Measurements from ENCODE around the gene NACA. TPM values are rescaled to one million over a fixed set of nuclear protein-coding genes. Genes with fewer than 3 reads are reported as not detected.

NACA gene
- total RNA-seq, 1 donor from 2014 or later: 1,042 TPM

DNA sequence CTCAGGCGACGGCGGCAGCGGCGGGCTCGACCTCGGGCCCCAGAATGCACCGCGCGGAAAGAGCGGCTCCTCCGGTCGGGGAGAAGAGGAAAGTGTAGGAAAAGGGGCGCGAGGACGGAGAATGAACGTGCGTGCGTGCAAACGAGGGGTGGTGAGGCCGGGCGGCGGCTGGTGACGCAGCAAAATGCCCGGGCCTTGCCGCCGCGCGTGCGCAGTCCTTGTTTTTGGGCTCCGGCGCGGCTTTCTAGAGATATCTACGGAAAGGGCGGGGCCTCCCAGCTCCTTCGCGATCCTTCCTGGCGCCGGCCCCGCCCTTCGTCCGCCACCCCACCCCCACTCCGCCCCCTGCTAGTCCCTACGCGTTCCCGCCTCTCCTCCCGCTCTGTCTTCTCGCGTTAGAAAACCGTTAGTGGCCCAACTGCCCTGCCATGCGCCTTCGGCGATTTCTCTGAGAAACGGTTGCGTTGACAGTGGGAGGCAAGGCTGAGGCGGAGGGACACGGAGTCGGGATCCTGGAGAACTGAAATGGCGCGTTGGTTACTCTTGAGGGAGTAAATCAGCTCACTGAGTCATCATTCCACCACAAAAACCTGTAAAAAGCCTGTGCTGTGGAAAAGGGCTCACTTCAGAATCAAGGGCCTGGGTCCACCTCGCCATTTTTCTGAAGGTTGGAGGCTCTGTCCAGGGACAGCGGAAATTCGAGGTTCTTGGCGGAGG, 36.8 kb downstream of the NACA start, which contains the start of gene PTGES3:
PTGES3 (minus strand) TSS at position 156 of the 717 bp plus-strand sequence. CDS start 285 bp downstream, outside the sequence.
- peak; percentile 88 to 98 for DNase-seq (ENCODE audit: low read depth in 2 of 2)

DNA sequence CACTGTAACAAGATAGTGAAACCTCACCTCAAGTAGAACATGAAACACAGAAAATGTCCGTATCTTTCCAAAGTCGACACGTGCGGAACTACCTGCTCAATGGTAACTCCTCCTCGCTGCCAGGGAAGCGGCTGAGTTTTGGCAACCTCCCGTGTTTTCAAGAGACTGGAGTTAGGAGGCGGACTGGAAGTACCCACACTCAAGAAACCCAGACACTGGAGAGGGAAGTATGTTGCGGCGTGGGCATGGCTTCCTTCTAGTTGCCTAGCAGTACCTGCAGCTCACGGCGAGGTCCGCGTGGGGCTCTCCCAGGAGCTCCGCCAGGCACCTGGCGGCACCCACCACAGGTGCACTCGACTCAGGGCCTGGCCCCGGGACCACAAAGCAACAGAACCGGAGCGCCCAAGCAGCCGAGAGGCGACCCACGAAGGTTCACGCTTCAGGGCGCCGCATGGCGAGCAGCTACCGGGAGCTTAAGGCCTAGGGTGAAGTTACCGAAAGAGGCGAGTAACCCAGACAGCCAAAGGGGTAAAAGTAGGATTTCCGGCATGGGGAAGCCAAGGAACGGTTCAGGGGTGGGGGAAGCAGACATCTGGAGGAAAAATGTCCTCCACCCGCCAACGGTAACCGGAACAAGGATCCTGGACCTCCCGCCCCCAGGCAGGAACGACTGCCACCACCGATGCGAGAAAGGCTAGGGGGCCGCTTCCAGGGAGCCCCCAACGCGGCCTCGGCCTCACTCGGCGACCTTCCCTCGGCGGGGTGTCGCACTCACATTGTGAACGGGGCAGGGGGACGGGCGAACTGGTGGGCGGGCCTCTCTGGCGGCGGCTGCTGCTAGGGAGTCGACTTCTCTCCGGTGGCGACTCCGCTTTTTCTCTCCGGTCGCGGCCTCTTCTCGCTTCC, 37.6 kb downstream of the NACA start:
- peak in 1 of 2 donors; percentile 46 for DNase-seq (ENCODE audit: low read depth in 2 of 2)

DNA sequence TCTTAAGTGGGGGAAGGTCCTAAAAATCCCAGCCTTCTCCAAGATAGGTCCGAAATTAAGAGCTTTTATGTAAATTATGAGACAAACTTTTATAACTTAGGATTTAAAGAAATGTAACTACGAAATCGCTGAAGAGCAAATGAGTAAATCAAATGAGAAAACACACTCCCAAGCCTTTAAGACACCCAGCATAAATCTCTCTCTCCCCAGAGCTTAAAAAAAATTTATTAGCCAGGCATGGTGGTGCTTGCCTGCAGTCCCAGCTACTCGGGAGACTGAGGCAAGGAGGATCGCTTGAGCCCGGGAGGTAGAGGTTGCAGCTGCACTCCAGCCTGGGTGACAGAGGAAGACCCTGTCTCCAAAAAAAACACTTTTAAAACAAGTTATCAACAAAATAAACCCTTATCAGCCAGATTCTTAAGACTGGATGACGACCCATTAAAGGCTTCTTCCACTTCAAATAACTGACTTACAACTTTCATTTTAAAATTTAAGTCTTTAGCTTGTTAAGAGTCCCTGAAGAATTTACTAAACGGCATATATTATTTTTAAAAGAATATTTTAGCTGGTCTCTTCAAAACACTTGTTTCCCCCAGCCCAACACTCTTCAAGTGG, 40.2 kb downstream of the NACA start:
- DNase-seq (ENCODE audit: low read depth in 2 of 2): no peak

DNA sequence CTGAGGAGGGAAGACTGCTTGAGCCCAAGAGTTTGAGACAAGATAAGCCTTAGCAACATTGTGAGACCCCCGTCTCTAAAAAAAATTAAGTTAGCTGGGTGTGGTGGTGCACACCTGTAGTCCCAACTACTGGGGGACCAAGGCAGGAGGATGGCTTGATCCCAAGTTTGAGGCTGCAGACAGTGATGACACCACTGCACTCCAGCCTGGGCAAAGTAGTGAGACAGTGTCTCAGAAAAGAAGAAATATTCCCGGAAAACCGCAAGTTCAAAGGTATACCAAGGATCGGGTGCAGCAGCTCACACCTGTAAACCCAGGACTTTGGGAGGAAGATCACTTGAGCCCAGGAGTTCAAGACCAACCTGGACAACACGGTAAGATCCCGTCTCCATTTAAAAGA, 42.8 kb downstream of the NACA start:
- no peak for DNase-seq (ENCODE audit: low read depth in 2 of 2)

DNA sequence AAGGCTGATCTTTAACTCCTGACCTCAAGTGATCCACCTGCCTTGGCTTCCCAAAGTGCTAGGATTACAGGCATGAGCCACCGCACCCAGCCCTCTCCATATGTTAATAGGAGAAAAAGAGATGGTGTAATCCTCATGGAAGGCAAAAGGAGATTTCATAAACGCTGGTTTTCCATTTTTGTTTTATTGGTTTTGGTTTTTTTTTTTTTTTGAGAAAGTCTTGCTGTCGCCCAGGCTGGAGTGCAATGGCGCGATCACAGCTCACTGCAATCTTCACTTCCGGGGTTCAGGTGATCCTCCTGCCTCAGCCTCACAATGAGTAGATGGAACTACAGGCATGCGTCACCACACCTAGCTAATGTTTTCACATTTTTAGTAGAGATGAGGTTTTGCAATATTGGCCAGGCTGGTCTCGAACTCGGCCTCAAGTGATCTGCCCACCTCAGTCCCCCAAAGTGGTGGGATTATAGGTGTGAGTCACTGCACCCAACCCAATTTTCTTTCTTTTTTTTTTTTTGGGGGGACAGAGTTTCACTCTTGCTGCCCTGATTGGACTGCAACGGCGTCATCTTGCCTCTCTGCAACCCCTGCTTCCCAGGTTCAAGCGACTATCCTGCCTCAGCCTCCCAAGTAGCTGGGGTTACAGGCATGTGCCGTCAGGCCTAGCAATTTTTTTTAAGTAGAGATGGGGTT, 45.1 kb downstream of the NACA start:
- DNase-seq (ENCODE audit: low read depth in 2 of 2): no peak

DNA sequence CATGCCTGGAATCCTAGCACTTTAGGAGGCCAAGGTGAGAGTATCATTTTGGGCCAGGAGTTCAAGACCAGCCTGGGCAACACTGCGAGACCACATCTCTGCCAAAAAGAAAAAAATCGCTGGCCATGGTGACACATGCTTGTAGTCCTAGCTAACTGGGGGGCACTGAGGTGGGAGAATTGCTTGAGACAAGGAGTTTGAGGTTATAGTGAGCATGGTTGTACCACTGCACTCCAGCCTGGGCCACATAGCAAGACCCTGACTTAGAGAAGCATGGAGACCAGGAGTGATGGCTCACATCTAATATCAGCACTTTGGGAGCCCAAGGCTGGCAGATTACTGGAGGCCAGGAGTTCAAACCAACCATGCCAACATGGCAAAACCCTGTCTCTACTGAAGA, 46.2 kb downstream of the NACA start:
- no peak for DNase-seq (ENCODE audit: low read depth in 2 of 2)

DNA sequence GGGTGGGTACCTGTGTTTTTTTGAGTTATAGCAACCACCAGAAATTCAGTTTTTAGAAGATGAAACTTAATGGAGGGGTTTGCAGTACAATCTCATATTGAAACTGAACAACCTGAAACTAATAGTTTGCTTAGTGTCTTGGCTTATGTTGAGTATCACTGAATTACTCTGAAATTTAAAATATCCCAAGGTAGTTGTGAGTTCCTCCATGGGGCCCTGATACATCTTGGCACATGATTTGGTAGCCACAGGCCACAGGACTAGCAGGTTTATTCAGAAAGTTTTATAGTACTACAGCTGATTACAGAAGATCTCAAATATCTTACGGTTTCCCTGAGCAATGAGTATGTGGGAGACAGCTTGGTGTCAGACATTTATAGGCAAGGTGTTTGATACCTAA, 47.4 kb downstream of the NACA start:
- DNase-seq (ENCODE audit: low read depth in 2 of 2): no peak

DNA sequence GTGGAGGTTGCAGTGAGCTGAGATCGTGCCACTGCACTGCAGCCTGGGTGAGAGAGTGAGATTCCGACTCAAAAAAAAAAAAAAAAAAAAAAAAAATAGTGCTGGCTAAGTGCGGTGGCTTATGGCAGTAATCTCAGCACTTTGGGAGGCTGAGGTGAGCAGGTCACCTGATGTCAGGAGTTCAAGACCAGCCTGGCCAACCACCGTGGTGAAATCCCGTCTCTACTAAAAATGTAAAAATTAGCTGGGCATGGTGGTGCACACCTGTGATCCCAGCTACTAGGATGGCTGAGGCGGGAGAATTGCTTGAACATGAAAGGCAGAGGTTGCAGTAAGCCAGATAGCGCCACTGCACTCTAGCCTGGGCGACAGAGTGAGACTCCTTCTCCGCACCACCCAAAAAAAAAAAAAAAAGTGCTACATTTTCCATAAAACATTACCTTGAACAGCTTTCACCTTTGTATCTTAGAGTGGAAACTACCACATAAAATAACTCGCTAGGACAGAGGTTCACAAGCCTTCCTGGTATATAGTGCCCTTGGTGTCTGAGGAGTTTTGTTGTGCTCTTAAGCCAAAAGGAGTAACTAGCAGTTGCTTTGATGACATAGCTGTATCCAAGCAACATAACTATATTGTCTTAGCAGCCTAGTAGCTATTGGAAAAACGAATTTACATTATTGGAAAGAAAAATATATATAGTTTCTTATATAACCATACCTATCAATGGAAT, 48.1 kb downstream of the NACA start:
- no peak for DNase-seq (ENCODE audit: low read depth in 2 of 2)

DNA sequence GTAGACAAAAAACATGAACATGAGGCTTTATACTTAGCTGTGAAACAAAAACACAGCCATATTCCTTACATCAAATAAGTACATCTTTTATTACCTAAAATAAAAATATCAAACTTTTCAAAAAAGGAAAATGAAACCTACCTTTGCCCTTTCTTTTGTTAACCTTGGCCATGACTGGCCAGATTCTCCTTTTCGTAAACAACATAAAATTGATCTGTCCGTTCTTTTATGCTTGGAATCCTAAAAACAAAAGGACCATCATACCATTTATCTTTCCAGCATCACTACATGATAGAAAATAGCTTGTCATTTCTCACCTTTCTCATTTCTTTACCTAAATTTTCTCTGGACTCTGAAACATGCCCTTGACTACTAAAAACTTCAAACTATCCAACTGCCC, 53.5 kb downstream of the NACA start:
- no peak for DNase-seq (ENCODE audit: low read depth in 2 of 2)

DNA sequence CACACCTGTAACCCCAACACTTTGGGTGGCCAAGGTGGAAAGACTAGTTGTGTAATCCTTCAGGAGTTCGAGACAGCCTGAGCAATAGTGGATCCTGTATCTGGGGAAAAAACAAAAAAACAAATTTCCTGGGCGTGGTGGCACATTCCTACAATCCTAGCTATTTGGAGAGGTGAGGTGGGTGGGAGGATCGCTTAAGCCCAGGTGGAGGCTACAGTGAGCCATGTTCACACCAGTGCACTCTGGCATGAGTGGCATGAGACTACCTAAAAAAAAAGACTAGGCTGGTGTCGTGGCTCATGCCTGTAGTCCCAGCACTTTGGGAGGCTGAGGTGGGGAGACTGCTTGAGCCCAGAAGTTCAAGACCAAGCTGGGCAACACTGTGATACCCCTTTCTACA, 54.3 kb downstream of the NACA start:
- DNase-seq (ENCODE audit: low read depth in 2 of 2): no peak

DNA sequence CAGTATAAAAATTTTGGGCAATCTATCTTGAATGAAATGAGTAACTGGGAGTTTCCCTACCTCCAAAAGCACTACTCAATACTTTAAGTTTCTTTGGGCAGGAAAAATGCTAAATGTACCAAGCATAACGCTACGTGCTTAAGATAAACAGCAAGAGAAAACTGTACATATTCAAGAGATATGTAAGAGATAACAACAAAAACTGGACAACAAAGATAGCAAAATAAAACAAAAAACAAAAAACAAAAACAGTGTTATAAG, 57.0 kb downstream of the NACA start:
- no peak for DNase-seq (ENCODE audit: low read depth in 2 of 2)

Other genes with a start within 250 kb of the NACA start
- gene GLS2, start 237.1 kb downstream of the NACA start, total RNA-seq: 0.13 TPM in 2 replicates
- 43.6 and 52.4 TPM in 2 replicates for gene RBMS2, start 203.5 kb downstream of the NACA start, total RNA-seq
- 18.2 and 28.2 TPM in 2 replicates for gene BAZ2A, start 95.0 kb downstream of the NACA start, total RNA-seq
- gene ATP5F1B, start 79.3 kb downstream of the NACA start, total RNA-seq: 504 and 583 TPM in 2 replicates
- gene PTGES3, start 37.0 kb downstream of the NACA start, total RNA-seq: 56.8 and 63.4 TPM in 2 replicates
- gene PRIM1, start 27.0 kb upstream of the NACA start, total RNA-seq: 4.3 and 8.9 TPM in 2 replicates
- gene HSD17B6, start 38.0 kb upstream of the NACA start, total RNA-seq: under 0.01 and 0.13 TPM in 2 replicates
- gene SDR9C7, start 209.1 kb upstream of the NACA start, total RNA-seq: not detected in 2 replicates
- under 0.01 and 0.13 TPM in 2 replicates for gene RDH16, start 232.3 kb upstream of the NACA start, total RNA-seq

Data from dermis microvascular lymphatic vessel endothelial cell (primary cell).